ENCODE measurements around the gene DPYD. TPM values are rescaled to one million over a fixed set of nuclear protein-coding genes. Genes with fewer than 3 reads are reported as not detected.

The DPYD gene
- polyA plus RNA-seq, 1 of the 3 experiments (the other 2 are of a cell fraction), result 23.0 TPM

- TF ChIP-seq, protein P1, sequence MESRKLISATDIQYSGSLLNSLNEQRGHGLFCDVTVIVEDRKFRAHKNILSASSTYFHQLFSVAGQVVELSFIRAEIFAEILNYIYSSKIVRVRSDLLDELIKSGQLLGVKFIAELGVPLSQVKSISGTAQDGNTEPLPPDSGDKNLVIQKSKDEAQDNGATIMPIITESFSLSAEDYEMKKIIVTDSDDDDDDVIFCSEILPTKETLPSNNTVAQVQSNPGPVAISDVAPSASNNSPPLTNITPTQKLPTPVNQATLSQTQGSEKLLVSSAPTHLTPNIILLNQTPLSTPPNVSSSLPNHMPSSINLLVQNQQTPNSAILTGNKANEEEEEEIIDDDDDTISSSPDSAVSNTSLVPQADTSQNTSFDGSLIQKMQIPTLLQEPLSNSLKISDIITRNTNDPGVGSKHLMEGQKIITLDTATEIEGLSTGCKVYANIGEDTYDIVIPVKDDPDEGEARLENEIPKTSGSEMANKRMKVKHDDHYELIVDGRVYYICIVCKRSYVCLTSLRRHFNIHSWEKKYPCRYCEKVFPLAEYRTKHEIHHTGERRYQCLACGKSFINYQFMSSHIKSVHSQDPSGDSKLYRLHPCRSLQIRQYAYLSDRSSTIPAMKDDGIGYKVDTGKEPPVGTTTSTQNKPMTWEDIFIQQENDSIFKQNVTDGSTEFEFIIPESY (IDR thresholded peaks at IDR 0.05; ENCODE audit: borderline replicate concordance, low read depth), result no peak
- no peak for TF ChIP-seq NRF1 (IDR thresholded peaks at IDR 0.05; ENCODE audit: low read depth, low read length)
- no peak for TF ChIP-seq FOXJ3 (CRISPR knock-in tag; IDR thresholded peaks at IDR 0.05)
- TF ChIP-seq EP300 (IDR thresholded peaks at IDR 0.05; ENCODE audit: borderline replicate concordance in 1 of 2, low read depth in 1 of 2, low read length in 1 of 2), result peak in 1 of 2 experiments; percentile 78; a peak in 2 of 4 replicates
- peak; percentile 22 for TF ChIP-seq CHD2 (IDR thresholded peaks at IDR 0.05; ENCODE audit: low read length, partially characterized antibody)
- no peak for TF ChIP-seq RFX5 (IDR thresholded peaks at IDR 0.05; ENCODE audit: low read length)
- TF ChIP-seq RAD21 (IDR thresholded peaks at IDR 0.05; ENCODE audit: low read length), result no peak
- no peak for TF ChIP-seq TEAD4 (IDR thresholded peaks at IDR 0.05; ENCODE audit: borderline replicate concordance, insufficient read depth)
- no peak for TF ChIP-seq FOSL2 (IDR thresholded peaks at IDR 0.05; ENCODE audit: borderline replicate concordance, low read depth)
Measured at GRCh38 chr1:97158691-97159096, 762.1 kb downstream of the DPYD start (continued).

DNA sequence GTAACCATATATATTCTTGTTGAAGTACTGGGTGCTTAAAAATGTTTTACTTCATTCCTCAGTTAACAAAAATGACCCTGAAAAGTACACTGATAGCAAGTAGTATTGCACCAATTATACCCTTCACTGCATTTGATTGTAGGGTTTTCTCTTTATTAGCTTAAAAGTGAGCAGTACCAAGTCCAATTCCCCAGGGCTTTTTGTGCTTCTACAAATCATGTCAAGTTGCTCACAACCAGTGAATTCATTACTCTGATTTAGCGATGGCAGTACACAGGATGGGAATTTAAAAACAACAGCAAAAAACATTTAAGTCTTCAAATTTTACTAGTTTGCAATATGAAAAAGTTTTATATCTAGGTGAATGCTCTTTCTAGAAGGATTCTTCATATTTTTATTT, 762.8 kb downstream of the DPYD start:
- H3K4me1 ChIP-seq (ENCODE audit: control insufficient read depth in 1 of 2, insufficient read depth in 2 of 2, low read depth in 1 of 2, low read length in 1 of 2), result peaks cover 0 to 21% of the 10 kb centered on the region in 2 experiments; a peak in 2 of 4 replicates
- POLR2A ChIA-PET, result no interaction called here
- peaks cover 12% of the 10 kb centered on the region for H3F3A ChIP-seq (replicated peaks; ENCODE audit: insufficient read depth)
- H3K9me2 ChIP-seq, result no peaks in the 10 kb centered on the region; the same call in 1 of the 2 replicates
- H3K27ac ChIP-seq (ENCODE audit: low read depth in 2 of 2, low read length in 1 of 2), result peak overlapping the region in 1 of 2 experiments; percentile 76; a peak in 2 of 4 replicates
- H3K4me3 ChIP-seq (ENCODE audit: low read depth in 2 of 2, low read length in 1 of 2), result no peak overlapping the region
- H3K9me3 ChIP-seq, result no peaks in the 10 kb centered on the region
- 33% methylated on average over 1 of the region's 1 CpG for WGBS (ENCODE audit: low lambda C conversion rate)
- no peak for DNase-seq
- H3K4me2 ChIP-seq, result no peak overlapping the region
- H4K20me1 ChIP-seq (ENCODE audit: insufficient read depth), result no peaks in the 10 kb centered on the region
- H3K79me2 ChIP-seq (ENCODE audit: insufficient read depth), result no peaks in the 10 kb centered on the region
- H3K27me3 ChIP-seq (ENCODE audit: insufficient read depth), result no peaks in the 10 kb centered on the region
- no peak overlapping the region for H3K9ac ChIP-seq
- CTCF ChIA-PET, result interaction anchor here (0.6 to 1.2 kb wide), 3 partner anchors 13 to 416 kb away, joined by 3 to 4 read pairs (median 3); no protein-coding TSS in a partner anchor
- peaks cover 0 to 25% of the 10 kb centered on the region in 2 experiments for H3K36me3 ChIP-seq (replicated peaks in 1 of 2; ENCODE audit: control insufficient read depth in 1 of 2, insufficient read depth in 2 of 2, low read length in 1 of 2)
- no peak overlapping the region for H2AFZ ChIP-seq (ENCODE audit: low read depth)
- TF ChIP-seq, protein P1 (IDR thresholded peaks at IDR 0.05; ENCODE audit: borderline replicate concordance, low read depth), result no peak
- TF ChIP-seq, protein P2, sequence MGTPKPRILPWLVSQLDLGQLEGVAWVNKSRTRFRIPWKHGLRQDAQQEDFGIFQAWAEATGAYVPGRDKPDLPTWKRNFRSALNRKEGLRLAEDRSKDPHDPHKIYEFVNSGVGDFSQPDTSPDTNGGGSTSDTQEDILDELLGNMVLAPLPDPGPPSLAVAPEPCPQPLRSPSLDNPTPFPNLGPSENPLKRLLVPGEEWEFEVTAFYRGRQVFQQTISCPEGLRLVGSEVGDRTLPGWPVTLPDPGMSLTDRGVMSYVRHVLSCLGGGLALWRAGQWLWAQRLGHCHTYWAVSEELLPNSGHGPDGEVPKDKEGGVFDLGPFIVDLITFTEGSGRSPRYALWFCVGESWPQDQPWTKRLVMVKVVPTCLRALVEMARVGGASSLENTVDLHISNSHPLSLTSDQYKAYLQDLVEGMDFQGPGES (IDR thresholded peaks at IDR 0.05; ENCODE audit: low read depth, low read length), result no peak
